CD4-positive, alpha-beta T cell treated with Interleukin-6 at 100 ng/mL for 8 hours (primary cell): Measurements from ENCODE around the gene TMPRSS15.
"Not testable (repeated sequence)": the region's sequence is repeated elsewhere in the genome, so short reads cannot be mapped to it uniquely, and the experiment has no call there.

ENCODE experiments used
- DNase-seq: peaks from one replicate; pipeline ENCODE4 v3.0.0-alpha.2; 2020; ENCODE audit warnings: mixed read lengths, low spot score

Gene TMPRSS15

DNA sequence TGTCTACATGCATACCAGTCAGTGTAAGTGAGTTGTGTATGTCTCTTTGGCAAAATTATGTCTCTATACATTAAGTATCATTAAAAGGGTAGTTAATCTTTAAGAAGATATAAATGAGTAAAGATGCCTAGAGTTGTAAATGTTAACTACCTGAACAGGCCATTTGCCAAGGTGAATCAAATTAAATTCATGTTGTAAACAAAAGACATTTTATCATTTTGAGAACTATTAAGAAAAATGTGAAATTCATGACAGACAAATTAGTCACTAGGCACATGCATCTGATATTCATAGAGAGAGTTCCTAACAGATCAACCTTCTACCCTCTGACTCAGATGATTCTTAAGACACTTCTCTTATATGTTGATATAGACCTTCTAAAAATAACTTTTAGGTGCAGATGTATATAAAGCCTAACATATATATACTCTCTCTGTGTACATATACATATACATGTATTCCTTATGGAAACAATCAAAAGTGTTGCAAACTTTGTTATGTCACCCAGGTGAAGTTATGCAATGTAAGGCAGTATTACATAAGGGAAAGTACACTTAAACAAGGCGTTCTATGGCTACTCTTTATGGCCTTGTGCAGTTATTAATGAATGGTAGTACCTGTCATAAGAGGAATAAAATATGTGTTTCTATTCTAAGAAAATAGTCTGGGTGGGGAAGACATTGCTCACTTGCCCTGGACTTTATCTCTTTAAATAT is at the start of gene TMPRSS15:
TMPRSS15 (minus strand) TSS at position 51 of the 716 bp plus-strand sequence. CDS start 163 bp downstream, outside the sequence.
- no peak for DNase-seq

DNA sequence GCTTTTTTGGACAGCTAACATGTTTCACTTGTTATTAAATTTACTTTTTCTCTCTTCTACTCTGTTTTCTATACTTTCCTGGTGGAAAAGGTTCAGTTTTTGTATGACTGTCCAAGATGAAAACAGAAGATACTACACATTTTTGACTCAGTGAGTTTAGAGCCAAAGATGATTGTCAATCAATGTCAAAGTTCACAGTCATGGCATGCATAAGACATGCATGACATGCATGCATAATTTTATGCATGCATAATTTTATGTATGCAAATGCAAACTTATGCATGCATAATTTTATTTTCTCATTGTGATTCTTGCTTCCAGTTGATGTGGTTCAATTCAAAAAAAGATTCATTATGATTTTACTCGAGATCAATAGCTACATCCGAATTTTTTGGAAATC is 48.1 kb upstream of the TMPRSS15 start:
- no peak for DNase-seq

- DNase-seq = no peak
Measured at GRCh38 chr21:18449605-18450550, 46.3 kb upstream of the TMPRSS15 start.

DNA sequence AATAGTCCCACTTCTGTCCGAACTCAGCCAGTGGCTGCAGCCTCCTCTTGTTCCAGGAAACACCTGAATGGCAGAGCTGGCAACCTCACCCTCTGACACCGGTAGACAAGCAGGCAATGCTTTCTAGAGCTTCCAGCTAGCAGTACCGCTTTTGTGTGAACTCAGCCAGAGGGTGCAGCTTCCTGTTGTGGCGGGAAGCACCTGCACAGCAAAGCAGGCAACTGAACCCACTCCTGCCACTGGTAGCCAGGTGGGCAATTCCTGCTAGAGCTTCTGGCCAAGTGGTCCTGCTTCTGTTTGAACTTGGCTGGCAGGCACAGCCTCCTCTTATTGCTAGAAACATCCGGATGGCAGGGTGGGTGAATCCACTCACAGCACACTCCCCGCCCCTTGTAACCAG is 40.1 kb upstream of the TMPRSS15 start:
- DNase-seq = peak; percentile 1

GRCh38 chr21:18443085-18443484 is 39.5 kb upstream of the TMPRSS15 start:
- DNase-seq = no peak

DNA sequence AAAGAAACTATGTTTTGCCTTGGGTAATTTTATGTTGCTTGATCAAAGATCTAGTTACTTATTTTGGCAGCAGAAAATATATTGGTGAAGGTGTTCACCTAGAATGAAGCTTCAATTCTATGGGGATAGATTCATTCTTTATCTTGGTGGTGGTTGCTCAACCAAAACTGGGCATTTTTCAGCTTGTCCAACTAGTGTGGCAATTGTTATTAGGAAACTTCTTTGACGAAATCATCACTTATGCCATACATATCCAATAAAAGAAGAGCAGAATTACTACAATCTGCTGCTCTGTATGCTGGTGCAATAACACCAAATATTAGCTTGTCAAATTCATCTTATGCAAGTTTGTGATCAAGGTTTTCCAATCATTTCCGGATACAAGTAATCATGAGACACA is 26.8 kb upstream of the TMPRSS15 start:
- no peak for DNase-seq

- no peak for DNase-seq
Measured at GRCh38 chr21:18424276-18424675, 20.7 kb upstream of the TMPRSS15 start.

GRCh38 chr21:18417141-18417790 is 13.7 kb upstream of the TMPRSS15 start:
- no peak for DNase-seq

DNA sequence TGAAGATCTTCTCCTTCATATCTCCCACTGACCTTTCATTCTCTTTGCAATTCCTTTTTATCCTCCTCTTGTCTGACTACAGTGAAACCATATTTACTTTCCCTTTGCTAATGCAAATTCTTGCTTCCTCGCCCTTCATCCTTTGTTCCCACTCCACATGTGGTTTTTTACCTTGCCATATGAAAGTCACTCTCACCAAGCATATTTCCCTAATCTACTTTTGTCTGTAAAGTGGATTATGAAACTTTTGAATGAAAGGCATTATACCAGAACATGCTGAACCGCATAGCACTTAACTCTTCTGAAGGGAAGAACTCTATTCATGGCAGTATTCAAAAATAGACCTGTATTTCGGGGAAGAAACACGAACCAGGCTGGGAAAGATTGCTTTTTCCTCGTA is 8.0 kb upstream of the TMPRSS15 start:
- DNase-seq = no peak

DNA sequence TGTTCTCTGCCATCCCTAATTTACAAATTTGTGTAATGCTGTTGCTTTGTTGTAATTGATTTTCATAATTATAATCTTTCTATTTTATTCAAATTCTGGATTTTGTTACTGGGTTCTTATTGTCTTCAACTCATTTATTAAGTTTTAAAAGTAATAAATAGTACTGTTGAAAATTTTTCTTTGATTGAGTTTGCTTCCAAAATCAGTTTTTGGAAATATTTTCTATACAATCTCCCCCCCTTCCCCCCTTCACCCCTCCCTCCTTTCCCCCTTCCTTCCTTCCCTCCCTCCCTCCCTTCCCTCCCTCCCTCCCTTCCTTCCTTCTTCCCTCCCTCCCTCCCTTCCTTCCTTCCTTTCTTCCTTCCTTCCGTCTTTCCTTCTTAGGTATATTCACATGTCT is 6.0 kb upstream of the TMPRSS15 start:
- DNase-seq = no peak

- DNase-seq = no peak
Measured at GRCh38 chr21:18398843-18399242, 4.7 kb downstream of the TMPRSS15 start.

- no peak for DNase-seq
Measured at GRCh38 chr21:18387994-18388393, 15.6 kb downstream of the TMPRSS15 start.

GRCh38 chr21:18384771-18385170 is 18.8 kb downstream of the TMPRSS15 start:
- no peak for DNase-seq

- DNase-seq = not testable (repeated sequence)
Measured at GRCh38 chr21:18382934-18383619, 20.5 kb downstream of the TMPRSS15 start.

DNA sequence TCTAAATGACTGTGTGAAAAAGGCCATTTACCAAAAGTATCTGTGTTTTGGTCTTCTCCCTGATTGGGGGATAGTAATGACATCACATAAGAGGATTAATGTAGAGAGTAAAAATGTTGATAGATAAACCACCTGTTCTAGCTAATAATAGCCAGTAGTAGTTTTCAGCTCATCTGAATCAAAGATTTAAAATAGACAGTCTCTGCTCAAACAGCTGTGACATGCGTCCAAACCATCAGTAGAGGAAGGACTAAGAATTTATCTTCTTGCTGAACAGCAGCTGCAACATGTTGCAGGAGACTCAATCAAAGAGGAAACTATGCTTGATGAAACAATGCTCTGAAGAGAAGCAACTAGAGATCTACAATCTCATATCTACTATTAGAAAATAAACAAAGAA is 21.4 kb downstream of the TMPRSS15 start:
- DNase-seq = no peak

DNA sequence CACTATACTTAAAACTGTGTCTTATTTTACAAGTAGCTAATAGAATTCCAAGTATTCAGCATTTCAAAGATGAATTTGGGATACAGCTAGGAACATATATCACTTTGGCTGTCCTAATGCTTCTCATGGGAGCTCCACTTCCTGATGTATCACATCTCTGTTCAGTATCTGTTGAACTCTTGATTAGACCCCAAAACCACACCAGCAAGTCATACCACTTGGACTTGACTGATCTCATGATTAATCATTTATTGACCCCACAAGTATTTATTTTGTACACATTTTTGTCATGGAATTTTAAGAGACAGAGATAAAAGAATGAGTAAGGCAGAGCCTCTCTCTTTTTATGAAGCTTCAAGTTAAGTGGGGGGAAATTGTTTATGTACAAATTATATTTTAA is 30.0 kb downstream of the TMPRSS15 start:
- no peak for DNase-seq

GRCh38 chr21:18370301-18370700 is 33.3 kb downstream of the TMPRSS15 start:
- DNase-seq = no peak

DNA sequence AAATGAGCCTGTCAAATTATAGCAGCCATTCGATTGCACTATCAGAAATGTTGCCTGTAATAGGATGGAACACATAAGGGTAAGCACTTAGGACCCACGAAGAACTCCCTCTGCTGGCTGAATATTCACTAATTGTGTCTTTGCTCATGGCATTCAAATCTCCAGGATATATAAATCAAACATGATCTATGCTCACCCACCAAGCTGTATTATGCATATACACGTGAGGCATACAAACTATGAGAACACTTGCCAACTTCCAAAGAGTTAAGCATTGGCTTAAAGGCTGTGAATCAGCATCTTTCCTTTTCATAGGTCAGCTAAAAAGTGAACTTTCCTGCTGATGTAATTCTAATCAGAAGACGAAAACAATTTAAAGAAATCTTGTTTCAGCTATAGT is 34.5 kb downstream of the TMPRSS15 start:
- DNase-seq = no peak

DNA sequence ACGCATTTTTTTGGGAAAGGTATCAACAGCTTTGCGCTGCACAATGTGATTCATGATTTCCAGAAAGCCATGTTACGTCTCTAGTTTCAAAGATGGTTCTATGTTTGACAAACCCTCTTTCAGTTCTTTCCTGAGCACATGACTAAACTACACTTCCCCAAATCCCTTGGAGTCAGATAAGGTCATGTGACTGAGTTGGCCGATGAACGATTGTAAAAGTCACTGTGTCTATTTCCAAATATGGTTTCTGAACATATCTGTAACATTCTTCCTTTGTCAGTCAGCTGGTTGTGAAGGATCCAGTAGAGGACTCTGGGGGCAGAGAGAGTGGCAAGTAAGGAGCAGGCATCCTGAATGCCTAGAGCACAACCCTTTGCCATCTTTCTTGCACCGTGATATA is 35.4 kb downstream of the TMPRSS15 start:
- DNase-seq = no peak

DNA sequence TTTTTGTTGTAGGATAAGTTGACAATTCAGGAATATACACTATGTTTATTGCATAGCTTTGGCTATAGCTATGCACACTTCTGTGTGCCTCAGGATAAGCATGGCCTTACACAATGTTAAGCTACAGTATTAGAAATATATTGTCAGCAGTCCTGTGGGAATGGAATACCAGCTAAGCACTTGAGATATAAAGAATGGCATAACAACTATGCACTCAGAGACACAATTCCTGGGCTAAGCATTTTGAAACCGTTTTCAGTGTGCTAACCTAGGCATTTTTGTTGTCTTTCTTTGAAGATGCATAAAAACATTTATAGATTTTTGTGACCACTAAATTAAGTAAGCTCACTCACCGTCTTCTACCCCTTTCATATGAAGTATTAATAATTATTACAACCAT is 46.8 kb downstream of the TMPRSS15 start:
- no peak for DNase-seq

- DNase-seq = no peak
Measured at GRCh38 chr21:18354947-18355346, 48.6 kb downstream of the TMPRSS15 start.

- no peak for DNase-seq
Measured at GRCh38 chr21:18350216-18350615, 53.4 kb downstream of the TMPRSS15 start.
